ENCODE results near the gene DSP. TPM values are rescaled to one million over a fixed set of nuclear protein-coding genes. Genes with fewer than 3 reads are reported as not detected.

The DSP gene
- total RNA-seq (2014; rRNA removed; shearing (Covaris generic)) (not detected in 2 replicates), total RNA-seq (2022) (0.06 TPM in 2 replicates), Bru-seq, nascent RNA (percentile 11 among the genes with signal in this experiment), BruChase-seq, experiment 1, labeled RNA remaining after a 6-hour chase (percentile 6 among the genes with signal in this experiment), BruChase-seq, experiment 2, labeled RNA remaining after a 2-hour chase (percentile 21 among the genes with signal in this experiment)
- long read RNA-seq, result 0 reads

- H2AFZ ChIP-seq (ENCODE audit: low read length), result no peak within 1 kb of the TSS
- H3K4me2 ChIP-seq (ENCODE audit: low read length), result no peak within 1 kb of the TSS
- no peaks in the 10 kb centered on the region for H3K79me2 ChIP-seq (ENCODE audit: insufficient read depth, low read depth, low read length)
- no peak within 1 kb of the TSS for H3K4me3 ChIP-seq (ENCODE audit: low read depth, low read length, poor library complexity, severe bottlenecking)
- H3K27ac ChIP-seq (ENCODE audit: low read depth, low read length, poor library complexity, severe bottlenecking), result no peak within 1 kb of the TSS
- no peaks in the 10 kb centered on the region for H3K36me3 ChIP-seq (ENCODE audit: insufficient read depth, low read length)
- DNase-seq (ENCODE audit: low spot score), result no peak
- intact Hi-C loops (cut with micrococcal nuclease; ENCODE audit: unreplicated experiment), result no loop called here
- no peaks in the 10 kb centered on the region for H3K9me2 ChIP-seq (ENCODE audit: insufficient read depth, low read length)
- ChIA-PET POLR2A (interaction anchor here (0.5 kb wide), 1 partner anchor 18 kb away, joined by 6 read pairs; no protein-coding TSS in a partner anchor), CTCF (ENCODE audit: unreplicated experiment) (no interaction called here)
- TF ChIP-seq EZH2phosphoT487 (IDR thresholded peaks at IDR 0.05; ENCODE audit: borderline replicate concordance, low read depth, low read length) (no peak), CTCF (conservative IDR thresholded peaks at IDR 0.05; ENCODE audit: low read length) (no peak)
- H4K20me1 ChIP-seq (ENCODE audit: insufficient read depth, low read length), result no peaks in the 10 kb centered on the region
- H3K9me3 ChIP-seq (ENCODE audit: low read length), result no peaks in the 10 kb centered on the region
- BruUV-seq (replicated peaks), result no TSS peak
- no peaks in the 10 kb centered on the region for H3K4me1 ChIP-seq (ENCODE audit: insufficient read depth, low read length, poor library complexity, severe bottlenecking)
Measured at GRCh38 chr6:7541175-7542064, at the start of gene DSP. Gene DSP (plus strand): TSS chr6:7541671. CDS start chr6:7541916, 245 bp downstream.

GRCh38 chr6:7493866-7494265 lies 47.6 kb upstream of the DSP start:
- CTCF ChIA-PET (ENCODE audit: unreplicated experiment), result no interaction called here
- Histone ChIP-seq H4K20me1 (ENCODE audit: insufficient read depth, low read length) (no peaks in the 10 kb centered on the region), H3K4me3 (ENCODE audit: low read depth, low read length, poor library complexity, severe bottlenecking) (no peak overlapping the region), H3K36me3 (ENCODE audit: insufficient read depth, low read length) (no peaks in the 10 kb centered on the region), H3K79me2 (ENCODE audit: insufficient read depth, low read depth, low read length) (no peaks in the 10 kb centered on the region), H3K4me2 (ENCODE audit: low read length) (no peak overlapping the region), H3K27ac (ENCODE audit: low read depth, low read length, poor library complexity, severe bottlenecking) (no peak overlapping the region), H3K9me2 (ENCODE audit: insufficient read depth, low read length) (no peaks in the 10 kb centered on the region), H3K4me1 (ENCODE audit: insufficient read depth, low read length, poor library complexity, severe bottlenecking) (no peaks in the 10 kb centered on the region), H2AFZ (ENCODE audit: low read length) (no peak overlapping the region), H3K9me3 (ENCODE audit: low read length) (no peaks in the 10 kb centered on the region)
- no TSS peak for BruUV-seq (replicated peaks)
- POLR2A ChIA-PET, result no interaction called here
- intact Hi-C loops (cut with micrococcal nuclease; ENCODE audit: unreplicated experiment), result no loop called here
- no peak for DNase-seq (ENCODE audit: low spot score)
- TF ChIP-seq CTCF (conservative IDR thresholded peaks at IDR 0.05; ENCODE audit: low read length), result no peak
- TF ChIP-seq EZH2phosphoT487 (IDR thresholded peaks at IDR 0.05; ENCODE audit: borderline replicate concordance, low read depth, low read length), result no peak

- BruUV-seq (replicated peaks), result no TSS peak
- Histone ChIP-seq H3K4me1 (ENCODE audit: insufficient read depth, low read length, poor library complexity, severe bottlenecking) (no peaks in the 10 kb centered on the region), H2AFZ (ENCODE audit: low read length) (no peak overlapping the region), H3K79me2 (ENCODE audit: insufficient read depth, low read depth, low read length) (no peaks in the 10 kb centered on the region), H4K20me1 (ENCODE audit: insufficient read depth, low read length) (no peaks in the 10 kb centered on the region), H3K4me3 (ENCODE audit: low read depth, low read length, poor library complexity, severe bottlenecking) (no peak overlapping the region), H3K9me3 (ENCODE audit: low read length) (no peaks in the 10 kb centered on the region), H3K36me3 (ENCODE audit: insufficient read depth, low read length) (no peaks in the 10 kb centered on the region), H3K9me2 (ENCODE audit: insufficient read depth, low read length) (no peaks in the 10 kb centered on the region), H3K27ac (ENCODE audit: low read depth, low read length, poor library complexity, severe bottlenecking) (no peak overlapping the region), H3K4me2 (ENCODE audit: low read length) (no peak overlapping the region)
- no peak for DNase-seq (ENCODE audit: low spot score)
- no peak for TF ChIP-seq EZH2phosphoT487 (IDR thresholded peaks at IDR 0.05; ENCODE audit: borderline replicate concordance, low read depth, low read length)
- intact Hi-C loops (cut with micrococcal nuclease; ENCODE audit: unreplicated experiment), result no loop called here
- POLR2A ChIA-PET, result no interaction called here
- CTCF ChIA-PET (ENCODE audit: unreplicated experiment), result no interaction called here
Measured at GRCh38 chr6:7494638-7495037, 46.8 kb upstream of the DSP start.

Measured in OCI-LY7 (cell line).